Stimulated activated CD4-positive, alpha-beta T cell treated with anti-CD3 and anti-CD28 coated beads, Interleukin-12 subunit alpha, Interleukin-12 subunit beta, amount 100 ng/mL, for 24 hours (primary cell): ENCODE results near the gene GALNT13.

Experiments
- DNase-seq, 2 experiments: peaks; one replicate each; pipeline ENCODE4 v3.0.0-alpha.2; 2020; ENCODE audit warnings: low read depth in 2 of 2

The GALNT13 gene

GRCh38 chr2:154226931-154227330, 355.2 kb downstream of the GALNT13 start:
- DNase-seq = no peak

GRCh38 chr2:154228566-154229280, 357.0 kb downstream of the GALNT13 start:
- no peak for DNase-seq

DNA sequence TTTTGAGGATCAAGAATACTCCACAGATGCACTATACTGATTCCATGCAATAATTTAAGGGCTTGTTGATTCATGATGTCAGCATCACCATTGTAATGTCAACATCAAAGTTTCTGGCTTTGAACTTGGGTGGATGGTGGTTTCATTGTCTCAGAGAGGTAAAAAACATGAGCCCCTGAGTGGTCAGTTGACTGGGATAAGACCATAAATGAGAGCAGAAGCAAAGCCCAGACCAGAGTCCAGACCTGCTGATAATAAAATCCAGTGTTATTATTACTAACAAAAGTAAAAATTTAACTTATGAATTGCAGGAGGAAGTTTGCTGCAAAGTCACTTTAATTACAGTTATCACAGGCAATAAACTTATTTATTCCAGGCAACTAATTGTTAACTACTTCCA, 358.2 kb downstream of the GALNT13 start:
- no peak for DNase-seq

DNA sequence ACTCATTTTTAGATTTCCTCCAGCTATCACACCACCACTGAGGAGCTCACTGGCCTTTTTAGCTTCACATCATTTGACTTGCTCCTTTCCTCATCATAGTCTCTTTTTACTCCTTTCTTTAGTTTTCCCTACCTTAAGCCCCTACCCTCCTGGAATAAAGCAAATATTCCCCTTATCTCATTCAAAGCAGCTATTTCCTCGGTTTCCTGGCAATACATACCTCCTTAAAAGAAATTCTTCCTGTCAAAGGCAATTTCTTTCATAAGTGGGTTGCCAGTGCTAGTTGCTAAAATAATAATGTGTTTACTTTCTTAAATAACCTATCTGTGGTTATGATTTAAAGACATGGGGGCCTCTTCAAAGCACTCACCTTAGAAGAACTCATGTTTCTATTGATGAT, 359.3 kb downstream of the GALNT13 start:
- no peak for DNase-seq

DNA sequence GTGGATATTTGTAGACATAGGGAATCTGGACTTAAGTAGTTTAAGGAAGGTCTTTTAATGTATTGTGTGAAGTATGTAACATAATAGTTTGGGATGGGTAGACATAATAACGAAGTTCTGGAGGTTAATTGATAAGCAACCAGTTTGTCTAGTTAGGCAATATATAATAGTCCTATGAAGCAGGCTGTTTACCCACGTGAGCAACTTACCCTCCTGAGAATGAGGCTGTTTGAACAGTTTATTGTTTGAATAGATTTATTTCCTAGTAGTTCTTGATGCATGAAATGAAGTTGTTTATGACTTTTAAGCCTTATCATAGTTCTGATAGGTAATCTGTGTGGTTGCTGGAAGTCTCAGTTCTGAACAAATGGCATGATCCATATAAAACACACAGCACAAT, 361.5 kb downstream of the GALNT13 start:
- DNase-seq = no peak

GRCh38 chr2:154238252-154238651, 366.5 kb downstream of the GALNT13 start:
- DNase-seq = no peak

DNA sequence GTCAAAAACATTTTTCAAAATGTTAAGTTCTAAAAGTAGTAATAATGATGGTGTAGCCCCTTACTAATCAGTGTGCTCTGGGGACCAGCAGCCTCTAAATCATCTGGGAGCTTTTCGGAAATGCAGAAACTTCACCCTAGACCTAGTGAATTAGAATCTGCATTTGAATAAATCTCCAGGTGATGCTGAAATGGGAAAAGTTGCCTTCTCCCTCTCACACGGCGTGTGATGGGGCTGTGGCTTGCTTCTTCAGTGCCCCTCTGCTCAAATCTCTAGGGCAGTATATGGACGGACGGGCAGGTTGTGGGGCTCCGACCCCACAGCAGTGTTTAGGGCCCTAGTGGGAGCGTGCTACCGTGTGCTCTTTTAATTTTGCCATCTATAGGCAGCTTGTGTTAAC, 368.6 kb downstream of the GALNT13 start:
- no peak for DNase-seq

GRCh38 chr2:154240921-154241379, 369.2 kb downstream of the GALNT13 start:
- DNase-seq = no peak

- no peak for DNase-seq
Observed at GRCh38 chr2:154242687-154243086, 371.0 kb downstream of the GALNT13 start.

DNA sequence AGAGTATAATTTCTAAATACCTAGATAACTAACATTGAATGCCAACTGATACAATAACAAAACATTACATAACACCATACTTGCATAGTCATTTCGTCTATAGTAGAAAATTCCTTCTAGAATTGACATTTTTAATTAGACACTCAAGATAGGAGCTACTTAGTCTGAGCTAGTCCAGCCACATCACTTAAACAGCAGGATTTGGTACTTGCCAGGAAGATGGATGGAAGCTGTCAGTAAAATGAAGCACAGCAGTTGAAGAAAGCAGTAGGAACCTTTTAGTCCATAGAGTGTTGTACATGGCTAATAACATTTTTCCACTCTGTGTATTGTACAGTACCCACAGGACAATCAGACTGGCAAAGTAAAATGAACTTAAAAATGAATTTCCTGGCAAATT, 372.0 kb downstream of the GALNT13 start:
- no peak for DNase-seq

DNA sequence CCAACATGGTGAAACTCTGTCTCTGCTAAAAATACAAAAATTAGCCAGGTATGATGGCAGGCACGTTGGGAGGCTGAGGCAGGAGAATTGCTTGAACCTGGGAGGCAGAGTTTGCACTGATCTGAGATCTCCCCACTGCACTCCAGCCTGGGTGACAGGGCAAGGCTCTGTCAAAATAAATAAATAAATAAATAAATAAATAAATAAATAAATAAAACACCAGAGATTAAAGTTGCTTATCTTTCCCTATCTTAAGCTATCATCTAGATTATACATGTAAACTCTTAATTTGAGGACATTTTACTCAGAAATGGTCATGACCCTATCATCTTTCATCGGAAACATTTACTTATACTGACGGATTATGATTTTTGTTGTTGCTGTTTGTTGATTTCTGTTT, 373.2 kb downstream of the GALNT13 start:
- no peak for DNase-seq

DNA sequence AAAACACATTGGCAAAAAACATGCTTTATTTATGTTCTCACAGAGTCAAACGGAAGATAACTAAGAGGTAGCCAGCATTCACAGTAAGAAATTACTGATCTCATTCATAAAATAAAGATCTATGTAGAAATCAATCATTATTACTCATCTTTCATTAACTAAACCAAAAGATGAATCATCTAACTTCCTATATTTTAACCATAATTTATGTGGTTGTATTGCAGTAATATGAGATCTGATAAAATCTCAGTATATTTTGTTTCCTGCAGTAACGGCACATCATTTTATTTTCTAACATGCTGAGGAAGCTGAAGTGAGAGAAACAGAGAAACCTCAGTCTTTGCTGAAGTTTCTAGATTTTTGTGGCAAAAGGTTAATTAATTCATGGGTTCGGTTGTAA, 375.8 kb downstream of the GALNT13 start:
- DNase-seq = no peak

- DNase-seq = no peak
Observed at GRCh38 chr2:154256136-154256535, 384.4 kb downstream of the GALNT13 start.

DNA sequence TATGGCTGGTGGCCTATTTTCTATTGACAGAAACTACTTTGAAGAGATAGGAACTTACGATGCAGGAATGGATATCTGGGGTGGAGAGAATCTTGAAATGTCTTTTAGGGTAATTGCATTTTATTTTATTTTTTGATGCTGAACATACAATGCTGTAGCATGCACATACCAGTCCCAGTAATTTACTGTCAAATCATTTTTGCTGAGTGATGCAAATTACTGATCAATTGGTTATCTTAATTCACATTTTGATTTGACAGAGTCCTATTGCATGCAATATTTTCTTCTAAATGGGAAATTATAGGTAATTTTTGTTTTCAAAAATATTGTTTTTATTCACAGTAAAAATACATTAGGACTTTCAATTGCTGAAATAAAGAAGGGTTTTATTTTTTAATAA, 387.3 kb downstream of the GALNT13 start:
- DNase-seq = no peak

GRCh38 chr2:154261473-154262027, 389.8 kb downstream of the GALNT13 start:
- DNase-seq = no peak

DNA sequence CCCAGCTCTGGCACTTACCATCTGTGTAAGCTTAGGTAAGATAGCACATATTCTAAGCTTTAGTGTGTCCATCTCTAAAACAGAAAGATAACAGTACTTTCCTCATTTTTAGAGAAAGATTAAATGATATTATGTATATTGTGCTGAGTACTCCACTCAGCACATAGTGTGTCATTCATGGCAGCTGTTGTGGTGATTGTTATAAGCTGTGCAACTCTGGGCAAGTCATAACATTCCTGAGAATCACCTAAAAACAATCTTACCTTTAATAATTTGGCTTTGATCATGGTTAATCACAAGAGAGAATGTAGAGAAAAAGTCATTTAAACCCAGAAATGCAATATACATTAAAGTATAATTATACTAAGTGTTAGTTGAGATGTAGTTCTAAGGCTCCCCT, 391.5 kb downstream of the GALNT13 start:
- DNase-seq = no peak

DNA sequence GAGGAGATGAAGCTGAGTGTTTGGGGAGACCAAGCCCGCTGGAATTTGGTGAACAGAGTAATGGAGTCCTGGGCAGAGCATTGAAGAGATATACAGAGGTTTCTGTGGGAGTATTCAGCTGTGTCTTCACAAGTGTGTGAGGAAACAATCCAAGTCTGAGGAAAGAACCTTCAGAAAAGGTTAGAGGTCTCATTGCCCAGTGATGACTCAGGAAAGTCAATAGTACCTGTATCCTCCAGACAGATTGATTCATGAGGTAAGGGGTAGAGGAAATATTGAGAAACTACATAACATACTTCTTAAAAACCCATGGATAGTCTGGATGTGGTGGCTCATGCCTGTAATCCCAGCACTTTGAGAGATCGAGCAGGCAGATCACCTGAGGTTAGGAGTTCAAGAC, 392.3 kb downstream of the GALNT13 start:
- no peak for DNase-seq

DNA sequence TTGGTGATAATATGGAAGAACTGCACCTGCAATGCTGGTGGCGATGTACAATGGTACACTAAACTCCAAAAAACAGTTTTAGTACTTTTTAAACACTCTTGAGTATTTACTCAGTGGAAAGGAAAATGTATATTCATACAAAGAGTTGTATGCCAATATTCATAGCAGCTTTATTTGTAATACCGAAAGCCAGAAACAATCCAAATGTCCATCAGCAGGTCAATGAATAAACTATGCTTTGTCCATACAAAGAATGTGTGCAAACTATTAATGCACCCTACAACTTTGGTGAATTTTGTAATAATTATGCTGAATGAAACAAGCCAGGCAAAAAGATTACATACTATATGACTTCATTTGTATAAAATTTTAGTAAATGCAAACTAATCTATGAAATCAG, 396.3 kb downstream of the GALNT13 start:
- no peak for DNase-seq

DNA sequence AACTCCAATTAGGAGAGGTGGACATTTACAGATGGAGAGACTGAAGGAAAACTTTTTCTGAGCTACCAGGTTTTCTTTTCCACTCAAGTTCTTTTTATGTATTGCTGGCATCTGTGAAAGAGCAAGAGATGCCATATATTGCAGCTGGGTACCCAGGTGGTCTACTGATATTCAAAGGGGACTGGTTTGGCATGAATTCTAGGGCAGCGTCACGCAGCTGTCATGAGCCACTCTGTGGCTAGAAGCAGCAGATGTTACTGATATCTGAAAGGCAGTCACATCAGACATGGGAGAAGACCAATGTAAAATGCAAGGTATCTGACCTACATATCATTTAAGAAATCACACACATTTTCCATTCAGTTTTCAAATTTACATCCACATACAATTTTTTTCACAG, 408.8 kb downstream of the GALNT13 start:
- no peak for DNase-seq

DNA sequence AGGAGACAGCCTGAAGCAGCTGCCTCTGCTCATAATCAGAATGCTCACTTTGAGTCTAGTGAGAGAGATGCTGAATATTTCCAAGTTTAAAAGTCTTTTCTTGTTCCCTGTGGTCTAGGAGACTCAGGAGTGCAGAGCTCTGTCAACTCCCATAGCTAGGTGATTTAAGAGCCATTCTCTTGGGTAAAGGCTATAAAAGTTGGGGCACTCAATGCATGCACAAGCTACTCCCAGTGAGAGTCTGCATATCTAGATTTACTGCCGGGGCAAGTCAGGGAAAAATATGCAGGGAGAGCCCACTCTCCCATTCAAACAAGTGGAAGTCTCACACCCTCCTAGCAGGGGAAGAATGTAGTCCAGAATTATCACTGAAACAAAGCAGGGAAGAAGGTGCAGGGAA, 418.1 kb downstream of the GALNT13 start:
- DNase-seq = no peak

- DNase-seq = no peak
Observed at GRCh38 chr2:154291511-154291910, 419.8 kb downstream of the GALNT13 start.

DNA sequence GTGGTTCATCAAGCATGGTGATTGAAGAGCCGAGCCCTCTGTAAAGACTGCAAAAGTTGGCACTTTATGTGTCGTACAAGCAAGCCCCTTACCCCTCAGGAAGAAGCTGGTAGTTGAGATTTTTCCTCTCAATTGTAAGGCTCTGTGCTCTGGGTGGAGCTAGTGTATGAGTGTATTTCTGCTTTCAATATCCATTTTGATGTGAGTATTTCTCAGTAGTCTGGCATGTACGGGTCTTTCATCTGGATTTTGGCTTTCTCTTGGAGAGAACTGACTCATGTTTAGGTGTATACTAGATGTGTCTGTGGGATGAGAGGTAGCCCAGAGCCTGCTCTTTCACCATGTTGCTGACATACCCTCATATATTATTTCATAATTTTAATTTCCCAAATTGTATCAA, 420.2 kb downstream of the GALNT13 start:
- DNase-seq = no peak

DNA sequence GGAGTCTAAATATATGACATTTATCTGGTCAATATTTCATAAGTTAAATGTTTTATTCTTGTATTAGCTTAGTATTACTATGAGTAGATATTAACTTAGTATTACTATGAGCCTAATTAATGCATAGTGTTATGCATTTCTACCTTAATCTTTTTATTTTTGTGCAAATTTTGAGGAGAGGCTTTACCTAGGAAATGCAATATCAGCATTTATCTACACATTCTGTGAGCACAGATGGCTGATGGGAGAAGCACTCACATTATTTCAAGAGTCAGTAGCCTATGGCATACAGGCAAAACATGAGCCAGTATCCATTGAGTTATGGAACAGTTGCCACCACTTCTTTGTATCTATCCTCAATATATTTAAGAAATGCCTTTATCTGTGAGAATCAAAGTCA, 422.1 kb downstream of the GALNT13 start:
- DNase-seq = no peak
